K562 (cell line): ENCODE results near the gene BTNL8. TPM values are rescaled to one million over a fixed set of nuclear protein-coding genes. Genes with fewer than 3 reads are reported as not detected.

Experiments used
- ARID1B ChIP-seq: fragments of 450-650 bp; IDR thresholded peaks from 2 replicates; pipeline ENCODE4 v1.6.1; 2016; ENCODE audit warnings: antibody characterized with exemption, mild to moderate bottlenecking, inconsistent platforms
- CBX8 ChIP-seq: fragments of 200-600 bp; sonication (generic); IDR thresholded peaks from 2 replicates; pipeline ENCODE4 v1.6.1; 2012; ENCODE audit warnings: borderline replicate concordance, mixed run types, low read depth, mild to moderate bottlenecking, moderate library complexity, mixed read lengths, low read length, control low read depth, inconsistent platforms; ENCODE audit not compliant: poor library complexity, severe bottlenecking; ENCODE audit errors: extremely low read depth
- E2F4 ChIP-seq: sonication (generic); formaldehyde crosslinking; IDR thresholded peaks from 2 replicates; pipeline ENCODE4 v1.8.0; 2022; ENCODE audit warnings: mild to moderate bottlenecking, low read depth, missing genetic modification reagents
- FOXP1 ChIP-seq: sonication (generic); formaldehyde crosslinking; IDR thresholded peaks from 2 replicates; pipeline ENCODE4 v1.8.0; 2022; ENCODE audit warnings: mild to moderate bottlenecking, missing genetic modification reagents
- GTF2B ChIP-seq: IDR thresholded peaks from 2 replicates; pipeline ENCODE4 v1.6.1; 2011; ENCODE audit not compliant: insufficient read length; ENCODE audit errors: extremely low read depth
- HMBOX1 ChIP-seq: sonication (generic); IDR thresholded peaks from 2 replicates; pipeline ENCODE4 v1.6.1; 2016
- HMG20B ChIP-seq: fragments of 250-450 bp; sonication (Bioruptor Pico); IDR thresholded peaks from 2 replicates; pipeline ENCODE4 v1.5.0; 2021; ENCODE audit warnings: mild to moderate bottlenecking
- KLF13 ChIP-seq: fragments of 450-650 bp; IDR thresholded peaks from 2 replicates; pipeline ENCODE4 v1.6.1; 2016; ENCODE audit warnings: missing genetic modification characterization, low read depth, mild to moderate bottlenecking, missing compliant biosample characterization, moderate library complexity, borderline replicate concordance
- L3MBTL2 ChIP-seq: fragments of 450-650 bp; IDR thresholded peaks from 2 replicates; pipeline ENCODE4 v1.6.1; 2016; ENCODE audit warnings: mild to moderate bottlenecking, moderate library complexity
- MTA3 ChIP-seq: fragments of 450-650 bp; formaldehyde crosslinking; IDR thresholded peaks from 2 replicates; pipeline ENCODE4 v1.6.1; 2017; ENCODE audit warnings: mild to moderate bottlenecking, borderline replicate concordance
- PCBP2 ChIP-seq: fragments of 200-400 bp; formaldehyde crosslinking; IDR thresholded peaks from 2 replicates; pipeline ENCODE4 v1.6.1; 2018; ENCODE audit warnings: low read length, low read depth, mild to moderate bottlenecking, moderate library complexity; ENCODE audit not compliant: poor library complexity, severe bottlenecking
- PML ChIP-seq: IDR thresholded peaks from 2 replicates; pipeline ENCODE4 v1.6.1; 2012; ENCODE audit warnings: low read length, inconsistent platforms
- SP1 ChIP-seq: sonication (generic); formaldehyde crosslinking; IDR thresholded peaks from 2 replicates; pipeline ENCODE4 v1.8.1; 2022; ENCODE audit warnings: mild to moderate bottlenecking, missing genetic modification reagents
- TBP ChIP-seq: optimal IDR thresholded peaks from 2 replicates; pipeline ENCODE3; 2011; ENCODE audit warnings: low read depth, low read length, improper control_type of control experiment
- TCF7L2 ChIP-seq: fragments of 150-350 bp; IDR thresholded peaks from 2 replicates; pipeline ENCODE4 v1.6.1; 2016; ENCODE audit warnings: low read depth, mild to moderate bottlenecking, low read length, moderate library complexity
- U2AF2 ChIP-seq: fragments of 200-400 bp; formaldehyde crosslinking; optimal IDR thresholded peaks from 2 replicates; pipeline ENCODE3; 2017; ENCODE audit warnings: low read depth, mild to moderate bottlenecking, low read length
- ZBTB26 ChIP-seq: fragments of 450-650 bp; formaldehyde crosslinking; IDR thresholded peaks from 2 replicates; pipeline ENCODE4 v1.4.0; 2022; ENCODE audit warnings: missing genetic modification characterization
- ZBTB9 ChIP-seq: fragments of 450-650 bp; formaldehyde crosslinking; IDR thresholded peaks from 2 replicates; pipeline ENCODE4 v1.4.0; 2020; ENCODE audit warnings: mild to moderate bottlenecking, moderate library complexity
- ZC3H11A ChIP-seq: IDR thresholded peaks from 2 replicates; pipeline ENCODE4 v1.6.1; 2012; ENCODE audit warnings: low read depth, low read length, improper control_type of control experiment
- ZFP30 ChIP-seq: fragments of 250-450 bp; sonication (Bioruptor Pico); IDR thresholded peaks from 2 replicates; pipeline ENCODE4 v1.8.0; 2022; ENCODE audit warnings: moderate library complexity, mild to moderate bottlenecking, inconsistent platforms, borderline replicate concordance
- ZFX ChIP-seq: sonication (generic); formaldehyde crosslinking; IDR thresholded peaks from 2 replicates; pipeline ENCODE4 v1.8.0; 2022; ENCODE audit warnings: mild to moderate bottlenecking, missing genetic modification reagents, moderate library complexity
- ZNF695 ChIP-seq: fragments of 450-650 bp; formaldehyde crosslinking; IDR thresholded peaks from 2 replicates; pipeline ENCODE4 v1.4.0; 2020; ENCODE audit warnings: mild to moderate bottlenecking, moderate library complexity
- polyA plus RNA-seq, 8 experiments: library from polyadenylated mRNA; depleted of rRNA in 4 of 8; stranded (reverse) in 5 of 8; unstranded in 3 of 8; fragments of >200 nt; fragmentation: Nextera tagmentation in 2 of 8; fragmentation: Illumina TruSeq in 1 of 8; extraction: Ambion mirVana in 2 of 8; extraction: Trizol in 1 of 8; gene quantifications; 2 replicates each; pipeline versions ENCODE4 v1.2.1 to v1.2.3, GENCODE V29; 2011 to 2014; ENCODE audit warnings: inconsistent platforms in 1 of 8, missing spikeins in 1 of 8
- total RNA-seq, 7 experiments: library from RNA; depleted of rRNA in 6 of 7; stranded (reverse); fragments of >200 nt in 6 of 7; fragmentation: Illumina TruSeq in 2 of 7; extraction: Trizol in 2 of 7; gene quantifications; 2 replicates each; pipeline versions ENCODE4 v1.2.1 to v1.2.3, GENCODE V29; 2011 to 2021; ENCODE audit warnings: low replicate concordance in 1 of 7

Gene BTNL8
- total and polyA plus RNA-seq, 9 of the 15 experiments (the other 6 are each of a cell fraction or from before 2014, with no cell fraction given) = 0.04 to 0.18 (median 0.07) TPM; not detected in 6

GRCh38 chr5:180860887-180861822, 37.8 kb upstream of the BTNL8 start, which contains the start of gene ZFP62 (continued):
- TF ChIP-seq HMG20B (no peak), PCBP2 (no peak), U2AF2 (no peak), ZNF695 (CRISPR knock-in tag) (no peak), ARID1B (peak; percentile 25), ZFP30 (no peak), SP1 (CRISPR knock-in tag) (peak; percentile 88), GTF2B (no peak), E2F4 (CRISPR knock-in tag) (0 out of 2 replicates have a peak, but pooled peaks have one; percentile 21), CBX8 (no peak), TBP (peak; percentile 80), MTA3 (peak; percentile 31; the same call in 1 of the 2 replicates), HMBOX1 (no peak), L3MBTL2 (peak; percentile 56), KLF13 (tag) (peak; percentile 92; the same call in 1 of the 2 replicates), ZC3H11A (no peak), FOXP1 (CRISPR knock-in tag) (peak; percentile 49; the same call in 1 of the 2 replicates), ZBTB26 (CRISPR knock-in tag) (no peak), PML (no peak; the same call in none of the 2 replicates), TCF7L2 (no peak), ZBTB9 (peak; percentile 78; the same call in 1 of the 2 replicates), ZFX (CRISPR knock-in tag) (peak; percentile 91)
